ENCODE measurements around the gene MTX1. TPM values are rescaled to one million over a fixed set of nuclear protein-coding genes. Genes with fewer than 3 reads are reported as not detected.

MTX1 gene
- total RNA-seq, 1 experiment from 2014 or later: 69.1 TPM

DNA sequence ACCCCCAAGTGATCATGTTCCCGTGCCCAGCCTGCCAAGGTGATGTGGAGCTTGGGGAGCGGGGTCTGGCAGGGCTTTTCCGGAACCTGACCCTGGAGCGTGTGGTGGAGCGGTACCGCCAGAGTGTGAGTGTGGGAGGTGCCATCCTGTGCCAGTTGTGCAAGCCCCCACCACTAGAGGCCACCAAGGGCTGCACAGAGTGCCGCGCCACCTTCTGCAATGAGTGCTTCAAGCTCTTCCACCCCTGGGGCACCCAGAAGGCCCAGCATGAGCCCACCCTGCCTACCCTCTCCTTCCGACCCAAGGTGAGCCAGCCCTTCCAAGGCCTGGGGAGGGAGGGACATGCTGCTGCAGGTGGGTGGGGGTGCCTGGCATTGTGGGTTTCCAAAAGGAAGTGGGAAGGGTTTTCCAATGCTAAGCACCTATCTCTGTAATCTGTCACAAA lies 32.5 kb upstream of the MTX1 start:
- TF ChIP-seq, protein P1, sequence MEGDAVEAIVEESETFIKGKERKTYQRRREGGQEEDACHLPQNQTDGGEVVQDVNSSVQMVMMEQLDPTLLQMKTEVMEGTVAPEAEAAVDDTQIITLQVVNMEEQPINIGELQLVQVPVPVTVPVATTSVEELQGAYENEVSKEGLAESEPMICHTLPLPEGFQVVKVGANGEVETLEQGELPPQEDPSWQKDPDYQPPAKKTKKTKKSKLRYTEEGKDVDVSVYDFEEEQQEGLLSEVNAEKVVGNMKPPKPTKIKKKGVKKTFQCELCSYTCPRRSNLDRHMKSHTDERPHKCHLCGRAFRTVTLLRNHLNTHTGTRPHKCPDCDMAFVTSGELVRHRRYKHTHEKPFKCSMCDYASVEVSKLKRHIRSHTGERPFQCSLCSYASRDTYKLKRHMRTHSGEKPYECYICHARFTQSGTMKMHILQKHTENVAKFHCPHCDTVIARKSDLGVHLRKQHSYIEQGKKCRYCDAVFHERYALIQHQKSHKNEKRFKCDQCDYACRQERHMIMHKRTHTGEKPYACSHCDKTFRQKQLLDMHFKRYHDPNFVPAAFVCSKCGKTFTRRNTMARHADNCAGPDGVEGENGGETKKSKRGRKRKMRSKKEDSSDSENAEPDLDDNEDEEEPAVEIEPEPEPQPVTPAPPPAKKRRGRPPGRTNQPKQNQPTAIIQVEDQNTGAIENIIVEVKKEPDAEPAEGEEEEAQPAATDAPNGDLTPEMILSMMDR (IDR thresholded peaks at IDR 0.05 in 2 of 3, conservative IDR thresholded peaks at IDR 0.05 in 1 of 3; ENCODE audit: borderline replicate concordance in 1 of 3, insufficient read depth in 1 of 3, low read depth in 2 of 3, low read length in 2 of 3): peak in 2 of 3 experiments; percentile 18; a peak in 2 of 6 replicates
- TF ChIP-seq JUND (IDR thresholded peaks at IDR 0.05) (no peak), ELF1 (IDR thresholded peaks at IDR 0.05; ENCODE audit: borderline replicate concordance, low read depth) (no peak)
- BruUV-seq (replicated peaks): no TSS peak
- H3K9me3 ChIP-seq (ENCODE audit: control insufficient read depth in 1 of 2, insufficient read depth in 1 of 2, low read depth in 1 of 2, low read length in 2 of 2): no peaks in the 10 kb centered on the region
- intact Hi-C loops (cut with micrococcal nuclease): loop anchor here (2.0 to 10.0 kb wide), 2 partner anchors 149 to 417 kb away; partner anchors contain the start of gene RUSC1
- H3K4me2 ChIP-seq (ENCODE audit: low read length): no peak overlapping the region
- ATAC-seq (no peak), DNase-seq (ENCODE audit: low read depth, low spot score) (no peak)
- CTCF ChIA-PET: interaction anchor here (1.0 to 4.6 kb wide), 5 partner anchors 18 to 149 kb away, joined by 3 to 71 read pairs (median 5); no protein-coding TSS in a partner anchor
- H3K79me2 ChIP-seq (ENCODE audit: insufficient read depth, low read length): peaks cover 21% of the 10 kb centered on the region
- no peaks in the 10 kb centered on the region for H3K27me3 ChIP-seq (ENCODE audit: insufficient read depth, low read length)
- H3K9ac ChIP-seq (ENCODE audit: low read length): no peak overlapping the region
- H3K36me3 ChIP-seq (ENCODE audit: control insufficient read depth in 1 of 2, insufficient read depth in 2 of 2, low read length in 2 of 2): no peaks in the 10 kb centered on the region; a peak in 1 of 4 replicates
- H2AFZ ChIP-seq (ENCODE audit: low read depth, low read length, poor library complexity, severe bottlenecking): no peak overlapping the region
- H3K9me2 ChIP-seq (ENCODE audit: insufficient read depth): no peaks in the 10 kb centered on the region
- no peak overlapping the region for H3K4me3 ChIP-seq (replicated peaks in 1 of 2; ENCODE audit: low read depth in 1 of 2, low read length in 2 of 2)
- peak overlapping the region; percentile 11; the same call in 1 of the 2 replicates for H3K27ac ChIP-seq (ENCODE audit: low read depth, low read length)
- no peaks in the 10 kb centered on the region for H4K20me1 ChIP-seq (ENCODE audit: insufficient read depth)
- RAD21 ChIA-PET (ENCODE audit: low non-redundant PET in 1 of 2, low total read pairs in 2 of 2, uncharacterized antibody in 2 of 2, unreplicated experiment in 2 of 2): interaction anchor here in 1 of 2 experiments (0.5 kb wide), 1 partner anchor 17 kb away, joined by 3 read pairs; no protein-coding TSS in a partner anchor
- POLR2A ChIA-PET: interaction anchor here (1.0 to 2.5 kb wide), 3 partner anchors 18 to 66 kb away, joined by 3 to 15 read pairs (median 4); a partner anchor contains a TSS
- H3K4me1 ChIP-seq (ENCODE audit: control insufficient read depth in 1 of 2, insufficient read depth in 2 of 2, low read length in 2 of 2): peaks cover 7 to 42% of the 10 kb centered on the region in 2 experiments; a peak in 3 of 4 replicates

DNA sequence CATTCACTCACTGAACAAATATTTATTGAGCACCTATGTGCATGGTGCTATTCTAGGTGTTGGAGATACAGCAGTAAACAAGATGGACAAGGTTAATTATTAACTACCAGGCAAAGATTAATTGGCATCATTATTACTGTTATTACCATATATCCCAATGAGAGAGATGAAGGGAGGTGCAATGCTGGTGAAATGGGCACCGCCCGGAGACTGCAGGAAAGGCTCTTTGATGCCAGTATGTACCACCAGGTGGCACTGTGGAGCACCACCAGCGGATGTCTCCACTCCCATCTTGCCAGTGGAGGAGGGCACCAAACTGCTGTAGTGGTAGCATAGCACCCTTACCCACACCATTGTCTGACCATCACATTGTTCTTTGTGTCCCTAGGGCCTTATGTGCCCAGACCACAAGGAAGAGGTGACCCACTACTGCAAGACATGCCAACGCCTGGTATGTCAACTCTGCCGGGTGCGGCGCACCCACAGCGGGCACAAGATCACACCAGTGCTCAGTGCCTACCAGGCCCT lies 31.9 kb upstream of the MTX1 start:
- ChIA-PET CTCF (interaction anchor here (1.0 to 4.6 kb wide), 7 partner anchors 10 to 148 kb away, joined by 3 to 71 read pairs (median 5); no protein-coding TSS in a partner anchor), RAD21 (ENCODE audit: low non-redundant PET in 1 of 2, low total read pairs in 2 of 2, uncharacterized antibody in 2 of 2, unreplicated experiment in 2 of 2) (interaction anchor here in 1 of 2 experiments (0.5 to 1.1 kb wide), 2 partner anchors 16 to 17 kb away, joined by 3 read pairs; no protein-coding TSS in a partner anchor), POLR2A (interaction anchor here (1.0 to 2.5 kb wide), 3 partner anchors 17 to 65 kb away, joined by 3 to 15 read pairs (median 4); a partner anchor contains a TSS)
- no peaks in the 10 kb centered on the region; a peak in 1 of 4 replicates for H3K36me3 ChIP-seq (ENCODE audit: control insufficient read depth in 1 of 2, insufficient read depth in 2 of 2, low read length in 2 of 2)
- no peaks in the 10 kb centered on the region for H3K27me3 ChIP-seq (ENCODE audit: insufficient read depth, low read length)
- H2AFZ ChIP-seq (ENCODE audit: low read depth, low read length, poor library complexity, severe bottlenecking): no peak overlapping the region
- H3K9ac ChIP-seq (ENCODE audit: low read length): no peak overlapping the region
- DNase-seq (ENCODE audit: low read depth, low spot score) (peak; percentile 50), ATAC-seq (peak; percentile 56)
- intact Hi-C loops (cut with micrococcal nuclease): loop anchor here (2.0 to 10.0 kb wide), 2 partner anchors 148 to 416 kb away; partner anchors contain the start of gene RUSC1
- H3K4me3 ChIP-seq (replicated peaks in 1 of 2; ENCODE audit: low read depth in 1 of 2, low read length in 2 of 2): no peak overlapping the region
- H4K20me1 ChIP-seq (ENCODE audit: insufficient read depth): no peaks in the 10 kb centered on the region
- no peak overlapping the region; the same call in 1 of the 2 replicates for H3K27ac ChIP-seq (ENCODE audit: low read depth, low read length)
- BruUV-seq (replicated peaks): no TSS peak
- peaks cover 7 to 42% of the 10 kb centered on the region in 2 experiments; a peak in 3 of 4 replicates for H3K4me1 ChIP-seq (ENCODE audit: control insufficient read depth in 1 of 2, insufficient read depth in 2 of 2, low read length in 2 of 2)
- peaks cover 15% of the 10 kb centered on the region for H3K79me2 ChIP-seq (ENCODE audit: insufficient read depth, low read length)
- H3K9me3 ChIP-seq (ENCODE audit: control insufficient read depth in 1 of 2, insufficient read depth in 1 of 2, low read depth in 1 of 2, low read length in 2 of 2): no peaks in the 10 kb centered on the region
- H3K9me2 ChIP-seq (ENCODE audit: insufficient read depth): no peaks in the 10 kb centered on the region
- no peak overlapping the region for H3K4me2 ChIP-seq (ENCODE audit: low read length)
- TF ChIP-seq, protein P2, sequence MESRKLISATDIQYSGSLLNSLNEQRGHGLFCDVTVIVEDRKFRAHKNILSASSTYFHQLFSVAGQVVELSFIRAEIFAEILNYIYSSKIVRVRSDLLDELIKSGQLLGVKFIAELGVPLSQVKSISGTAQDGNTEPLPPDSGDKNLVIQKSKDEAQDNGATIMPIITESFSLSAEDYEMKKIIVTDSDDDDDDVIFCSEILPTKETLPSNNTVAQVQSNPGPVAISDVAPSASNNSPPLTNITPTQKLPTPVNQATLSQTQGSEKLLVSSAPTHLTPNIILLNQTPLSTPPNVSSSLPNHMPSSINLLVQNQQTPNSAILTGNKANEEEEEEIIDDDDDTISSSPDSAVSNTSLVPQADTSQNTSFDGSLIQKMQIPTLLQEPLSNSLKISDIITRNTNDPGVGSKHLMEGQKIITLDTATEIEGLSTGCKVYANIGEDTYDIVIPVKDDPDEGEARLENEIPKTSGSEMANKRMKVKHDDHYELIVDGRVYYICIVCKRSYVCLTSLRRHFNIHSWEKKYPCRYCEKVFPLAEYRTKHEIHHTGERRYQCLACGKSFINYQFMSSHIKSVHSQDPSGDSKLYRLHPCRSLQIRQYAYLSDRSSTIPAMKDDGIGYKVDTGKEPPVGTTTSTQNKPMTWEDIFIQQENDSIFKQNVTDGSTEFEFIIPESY (IDR thresholded peaks at IDR 0.05; ENCODE audit: extremely low read depth, insufficient replicate concordance, low read length): no peak
- TF ChIP-seq, protein P1 (IDR thresholded peaks at IDR 0.05 in 2 of 3, conservative IDR thresholded peaks at IDR 0.05 in 1 of 3; ENCODE audit: borderline replicate concordance in 1 of 3, insufficient read depth in 1 of 3, low read depth in 2 of 3, low read length in 2 of 3): peak in 2 of 3 experiments; percentile 93 to 94; a peak in 4 of 6 replicates
- TF ChIP-seq SP1 (IDR thresholded peaks at IDR 0.05; ENCODE audit: low read depth) (no peak), ZFX (IDR thresholded peaks at IDR 0.05) (no peak), TCF7L2 (IDR thresholded peaks at IDR 0.05; ENCODE audit: borderline replicate concordance, extremely low read depth, insufficient read depth, insufficient read length) (peak; percentile 58), POLR2AphosphoS5 (IDR thresholded peaks at IDR 0.05; ENCODE audit: low read depth, low read length) (no peak), ELF1 (IDR thresholded peaks at IDR 0.05; ENCODE audit: borderline replicate concordance, low read depth) (no peak)
